GM12878 (cell line): ENCODE data around the gene KLHL22. TPM values are rescaled to one million over a fixed set of nuclear protein-coding genes. Genes with fewer than 3 reads are reported as not detected.

Experiments used
- ATAC-seq: fragments of 200-7000 bp; cut with Tn5 transposase; 3 replicates; pipeline ENCODE4 v1.9.1; 2020; ENCODE audit warnings: mild to moderate bottlenecking, moderate library complexity
- BruUV-seq: library from RNA; stranded (reverse); fragments of 400-500 nt; replicated peaks from 2 replicates; lab custom pipeline; 2021; lab: Mats Ljungman, UMichigan
- CTCF ChIA-PET: fragments of 300-600 bp; sonication (Branson Sonifier 250); formaldehyde crosslinking; extraction: SDS; loops from one replicate; lab custom pipeline; 2021; ENCODE audit warnings: inconsistent platforms; lab: Yijun Ruan, JAX
- POLR2A ChIA-PET: fragments of 350-600 bp; formaldehyde crosslinking; extraction: SDS; loops from one replicate; lab custom pipeline; 2021; ENCODE audit warnings: inconsistent platforms; lab: Charles Lee
- RAD21 ChIA-PET: fragments of 300-600 bp; sonication (Branson Sonifier 250); formaldehyde crosslinking; loops from one replicate; lab custom pipeline; 2023; ENCODE audit warnings: antibody characterized with exemption; ENCODE audit not compliant: unreplicated experiment; lab: Charles Lee
- SMC1A ChIA-PET: fragments of 300-600 bp; sonication (Branson Sonifier 250); formaldehyde crosslinking; loops from one replicate; lab custom pipeline; 2023; ENCODE audit not compliant: unreplicated experiment, uncharacterized antibody; lab: Charles Lee
- DNase-seq: peaks from one replicate; pipeline ENCODE4 v3.0.0-alpha.2; 2011; ENCODE audit warnings: low read depth, low spot score
- FAIRE-seq: peaks from 3 replicates; lab custom pipeline; 2011; peaks lifted over from hg19 to GRCh38; lab: Jason Lieb, UNC
- H2AFZ ChIP-seq: 2 replicates; pipeline ENCODE4 v1.6.0; 2011; ENCODE audit warnings: low read depth, low read length, control low read depth; ENCODE audit not compliant: control insufficient read depth
- H3K27ac ChIP-seq: 2 replicates; pipeline ENCODE4 v1.5.1; 2011; ENCODE audit warnings: control low read depth; ENCODE audit not compliant: control insufficient read depth, insufficient read depth
- H3K27me3 ChIP-seq, 2 experiments: replicated peaks in 1 of 2; 2 replicates each; pipeline versions ENCODE4 v1.6.0 to v1.6.1; 2011; ENCODE audit warnings: low read length in 1 of 2; ENCODE audit not compliant: control insufficient read depth in 2 of 2, insufficient read depth in 2 of 2
- H3K36me3 ChIP-seq, 2 experiments: 2 replicates each; pipeline ENCODE4 v1.5.1; 2011; ENCODE audit warnings: low read length in 1 of 2; ENCODE audit not compliant: control insufficient read depth in 2 of 2, insufficient read depth in 2 of 2
- H3K4me1 ChIP-seq: 2 replicates; pipeline ENCODE4 v1.6.1; 2011; ENCODE audit warnings: mild to moderate bottlenecking, low read length, moderate library complexity, mixed read lengths; ENCODE audit not compliant: control insufficient read depth, insufficient read depth
- H3K4me2 ChIP-seq: 2 replicates; pipeline ENCODE4 v1.6.0; 2011; ENCODE audit warnings: control low read depth; ENCODE audit not compliant: control insufficient read depth, insufficient read depth
- H3K4me3 ChIP-seq: fragments of 200-600 bp; sonication (generic); 2 replicates; pipeline ENCODE4 v1.5.1; 2016
- H3K79me2 ChIP-seq: 2 replicates; pipeline ENCODE4 v1.6.0; 2011; ENCODE audit warnings: low read length; ENCODE audit not compliant: control insufficient read depth, insufficient read depth
- H3K9ac ChIP-seq: 2 replicates; pipeline ENCODE4 v1.8.0; 2011; ENCODE audit warnings: low read length, control low read depth, mixed read lengths; ENCODE audit not compliant: control insufficient read depth, insufficient read depth
- H3K9me3 ChIP-seq: replicated peaks from 3 replicates; pipeline ENCODE4 v1.5.1; 2011; ENCODE audit warnings: mild to moderate bottlenecking, low read length; ENCODE audit not compliant: control insufficient read depth, insufficient read depth
- H4K20me1 ChIP-seq: 2 replicates; pipeline ENCODE4 v1.6.0; 2011; ENCODE audit not compliant: control insufficient read depth, insufficient read depth
- NFYA ChIP-seq: IDR thresholded peaks from 2 replicates; pipeline ENCODE4 v1.6.1; 2011; ENCODE audit warnings: low read depth, mild to moderate bottlenecking, low read length, improper control_type of control experiment, borderline replicate concordance
- POLR2A ChIP-seq: IDR thresholded peaks from 2 replicates; pipeline ENCODE4 v1.6.1; 2011; ENCODE audit warnings: low read depth, mild to moderate bottlenecking, low read length
- WGBS: methylation state at CpG from one replicate; pipeline ENCODE4 v1.1.6; 2016; ENCODE audit warnings: low lambda C conversion rate; ENCODE audit not compliant: insufficient replicate concordance, insufficient coverage; ENCODE audit errors: missing lambda C conversion rate; 5-methylcytosine and 5-hydroxymethylcytosine counted together
- in situ Hi-C: fragments of 300-500 bp; cut with MboI; formaldehyde crosslinking; loops from 9 replicates; pipeline ENCODE4 v1.14.3; 2018; ENCODE audit warnings: mixed read lengths
- intact Hi-C: fragments of 100-400 bp; cut with micrococcal nuclease; formaldehyde crosslinking; loops from one replicate; pipeline ENCODE4 v1.14.2; 2022; ENCODE audit not compliant: unreplicated experiment
- polyA plus RNA-seq, 11 experiments: library from polyadenylated mRNA; depleted of rRNA in 4 of 11; unstranded in 6 of 11; stranded (reverse) in 5 of 11; fragments of >200 nt; fragmentation: Nextera tagmentation in 4 of 11; fragmentation: Illumina TruSeq in 1 of 11; extraction: Ambion mirVana in 4 of 11; extraction: Trizol in 1 of 11; gene quantifications; 1 replicate in 1 of 11; 2 replicates in 10 of 11; pipeline versions ENCODE4 v1.2.1 to v1.2.3, GENCODE V29; 2011 to 2016; ENCODE audit warnings: inconsistent platforms in 2 of 11, missing spikeins in 2 of 11, low read depth in 1 of 11
- total RNA-seq, 4 experiments: library from RNA; depleted of rRNA in 3 of 4; stranded (reverse); fragments of >200 nt in 3 of 4; fragmentation: Illumina TruSeq in 1 of 4; extraction: Trizol in 1 of 4; gene quantifications; 2 replicates each; pipeline versions ENCODE4 v1.2.1 to v1.2.3, GENCODE V29; 2013 to 2021
- TF ChIP-seq, protein P1 (sequence below): fragments of 450-650 bp; formaldehyde crosslinking; IDR thresholded peaks from 2 replicates; pipeline ENCODE4 v1.5.0; 2022; ENCODE audit warnings: mild to moderate bottlenecking, missing genetic modification characterization

Gene KLHL22
- total and polyA plus RNA-seq, 10 of the 15 experiments (the other 5 are each of a cell fraction or from before 2014, with no cell fraction given): 0.06 to 22.1 (median 14.2) TPM

DNA sequence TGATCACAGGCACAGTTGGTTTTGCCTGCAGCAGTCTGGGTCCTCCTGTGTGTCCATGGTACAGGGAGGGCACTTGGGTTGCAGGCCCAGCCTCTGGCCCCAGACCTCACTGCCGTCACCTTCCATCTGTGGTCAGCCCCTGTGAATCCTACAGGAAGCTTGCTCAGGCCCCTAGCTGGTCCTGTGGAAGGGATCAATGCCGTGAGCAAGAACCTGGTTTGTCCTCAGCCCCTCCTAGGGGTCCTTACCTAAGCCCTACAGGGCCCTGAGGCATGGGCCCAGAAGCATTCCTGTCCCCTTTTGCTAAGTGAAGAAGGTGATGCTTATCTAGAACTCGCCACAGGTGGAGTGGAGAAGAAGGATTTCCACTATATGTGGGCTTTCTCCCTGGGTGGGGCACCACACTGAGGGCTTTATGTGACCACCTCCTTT lies 41.7 kb upstream of the KLHL22 start:
- Histone ChIP-seq H3K9ac (no peak overlapping the region), H3K27ac (no peak overlapping the region), H3K36me3 (peaks cover 24 to 35% of the 10 kb centered on the region in 2 experiments; a peak in 3 of 4 replicates), H4K20me1 (no peaks in the 10 kb centered on the region; the same call in none of the 2 replicates), H3K4me1 (no peaks in the 10 kb centered on the region), H3K4me2 (no peak overlapping the region), H3K9me3 (no peaks in the 10 kb centered on the region), H3K4me3 (no peak overlapping the region), H3K79me2 (peaks cover 13% of the 10 kb centered on the region), H3K27me3 (no peaks in the 10 kb centered on the region), H2AFZ (no peak overlapping the region)
- in situ Hi-C loops (no loop called here), intact Hi-C loops (no loop called here)
- no peak for FAIRE-seq
- ChIA-PET RAD21 (no interaction called here), SMC1A (no interaction called here), CTCF (no interaction called here), POLR2A (no interaction called here)
- 94% methylated on average over 3 of the region's 3 CpGs for WGBS
- no peak for ATAC-seq
- DNase-seq: no peak
- TF ChIP-seq, protein P1, sequence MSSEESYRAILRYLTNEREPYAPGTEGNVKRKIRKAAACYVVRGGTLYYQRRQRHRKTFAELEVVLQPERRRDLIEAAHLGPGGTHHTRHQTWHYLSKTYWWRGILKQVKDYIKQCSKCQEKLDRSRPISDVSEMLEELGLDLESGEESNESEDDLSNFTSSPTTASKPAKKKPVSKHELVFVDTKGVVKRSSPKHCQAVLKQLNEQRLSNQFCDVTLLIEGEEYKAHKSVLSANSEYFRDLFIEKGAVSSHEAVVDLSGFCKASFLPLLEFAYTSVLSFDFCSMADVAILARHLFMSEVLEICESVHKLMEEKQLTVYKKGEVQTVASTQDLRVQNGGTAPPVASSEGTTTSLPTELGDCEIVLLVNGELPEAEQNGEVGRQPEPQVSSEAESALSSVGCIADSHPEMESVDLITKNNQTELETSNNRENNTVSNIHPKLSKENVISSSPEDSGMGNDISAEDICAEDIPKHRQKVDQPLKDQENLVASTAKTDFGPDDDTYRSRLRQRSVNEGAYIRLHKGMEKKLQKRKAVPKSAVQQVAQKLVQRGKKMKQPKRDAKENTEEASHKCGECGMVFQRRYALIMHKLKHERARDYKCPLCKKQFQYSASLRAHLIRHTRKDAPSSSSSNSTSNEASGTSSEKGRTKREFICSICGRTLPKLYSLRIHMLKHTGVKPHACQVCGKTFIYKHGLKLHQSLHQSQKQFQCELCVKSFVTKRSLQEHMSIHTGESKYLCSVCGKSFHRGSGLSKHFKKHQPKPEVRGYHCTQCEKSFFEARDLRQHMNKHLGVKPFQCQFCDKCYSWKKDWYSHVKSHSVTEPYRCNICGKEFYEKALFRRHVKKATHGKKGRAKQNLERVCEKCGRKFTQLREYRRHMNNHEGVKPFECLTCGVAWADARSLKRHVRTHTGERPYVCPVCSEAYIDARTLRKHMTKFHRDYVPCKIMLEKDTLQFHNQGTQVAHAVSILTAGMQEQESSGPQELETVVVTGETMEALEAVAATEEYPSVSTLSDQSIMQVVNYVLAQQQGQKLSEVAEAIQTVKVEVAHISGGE (CRISPR knock-in tag): no peak
- TF ChIP-seq POLR2A (no peak), NFYA (no peak)
- no TSS peak for BruUV-seq
